HG03045 (cell line): ENCODE results near the gene TXNRD1.
"Not testable (repeated sequence)": the region's sequence is repeated elsewhere in the genome, so short reads cannot be mapped to it uniquely, and the experiment has no call there.

Experiments
- ATAC-seq: cut with Tn5 transposase; IDR thresholded peaks from one replicate; pipeline ENCODE4 v1.9.1; 2021; ENCODE audit warnings: mild to moderate bottlenecking, moderate library complexity; ENCODE audit not compliant: unreplicated experiment

TXNRD1 gene

GRCh38 chr12:104360983-104361707 is 145.6 kb downstream of the TXNRD1 start:
- no peak for ATAC-seq

- ATAC-seq: no peak
Observed at GRCh38 chr12:104365921-104366410, 150.4 kb downstream of the TXNRD1 start.

- ATAC-seq: no peak
Observed at GRCh38 chr12:104369708-104370107, 154.1 kb downstream of the TXNRD1 start.

GRCh38 chr12:104371043-104371870 is 155.7 kb downstream of the TXNRD1 start:
- no peak for ATAC-seq

- ATAC-seq: no peak
Observed at GRCh38 chr12:104372061-104372720, 156.6 kb downstream of the TXNRD1 start.

- no peak for ATAC-seq
Observed at GRCh38 chr12:104372721-104373335, 157.2 kb downstream of the TXNRD1 start.

- ATAC-seq: no peak
Observed at GRCh38 chr12:104374071-104374470, 158.5 kb downstream of the TXNRD1 start.

GRCh38 chr12:104374806-104375205 is 159.2 kb downstream of the TXNRD1 start:
- no peak for ATAC-seq

- ATAC-seq: no peak
Observed at GRCh38 chr12:104375775-104376174, 160.2 kb downstream of the TXNRD1 start.

GRCh38 chr12:104376650-104377513 is 161.3 kb downstream of the TXNRD1 start:
- no peak for ATAC-seq

GRCh38 chr12:104377514-104377812 is 161.9 kb downstream of the TXNRD1 start:
- no peak for ATAC-seq

GRCh38 chr12:104378427-104378826 is 162.8 kb downstream of the TXNRD1 start:
- no peak for ATAC-seq

GRCh38 chr12:104381341-104381730 is 165.8 kb downstream of the TXNRD1 start:
- no peak for ATAC-seq

- ATAC-seq: peak; percentile 65
Observed at GRCh38 chr12:104381731-104382480, 166.3 kb downstream of the TXNRD1 start.

GRCh38 chr12:104384141-104384880 is 168.7 kb downstream of the TXNRD1 start:
- ATAC-seq: no peak

GRCh38 chr12:104385510-104385909 is 169.9 kb downstream of the TXNRD1 start:
- ATAC-seq: no peak

GRCh38 chr12:104386461-104386860 is 170.9 kb downstream of the TXNRD1 start:
- ATAC-seq: no peak

GRCh38 chr12:104387190-104387589 is 171.6 kb downstream of the TXNRD1 start:
- no peak for ATAC-seq

GRCh38 chr12:104394086-104394485 is 178.5 kb downstream of the TXNRD1 start:
- not testable (repeated sequence) for ATAC-seq
